Measurements from ENCODE around the gene CDON. TPM values are rescaled to one million over a fixed set of nuclear protein-coding genes. Genes with fewer than 3 reads are reported as not detected.

CDON gene
- total RNA-seq, 1 donor from 2014 or later, result 71.3 TPM

DNA sequence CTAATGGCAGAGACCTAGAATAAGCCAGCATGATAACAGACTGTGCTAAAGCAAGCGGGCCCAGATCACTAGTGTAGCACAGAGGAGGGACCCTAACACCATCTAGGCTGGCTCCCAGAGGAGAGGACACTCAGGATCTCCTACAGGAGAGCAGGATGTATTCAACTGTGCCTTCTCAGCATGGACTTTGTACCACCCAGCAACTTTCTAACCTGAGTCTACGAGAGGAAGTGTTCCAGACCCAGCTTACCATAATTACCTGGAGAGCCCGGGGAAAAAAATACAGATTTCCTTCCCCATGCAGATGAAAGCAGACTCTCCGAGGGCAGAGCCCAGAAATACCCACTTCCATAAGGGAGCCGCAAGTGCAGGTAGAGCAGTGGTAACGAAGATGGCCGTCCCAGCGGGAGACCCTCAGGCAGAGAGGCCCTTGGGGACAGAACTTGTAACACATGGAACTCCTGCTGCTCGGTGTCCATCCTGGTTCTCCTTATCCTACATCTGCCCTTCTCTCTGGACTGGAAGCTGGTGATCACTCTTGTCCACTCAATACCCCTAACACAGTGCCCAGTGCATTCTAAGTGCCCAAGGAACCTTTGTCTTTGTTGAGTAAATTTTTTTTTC lies 138.2 kb downstream of the CDON start:
- Histone ChIP-seq H3K4me1 (peaks cover 8% of the 10 kb centered on the region), H2AFZ (replicated peaks) (no peak overlapping the region), H3K9ac (no peak overlapping the region), H3K9me3 (ENCODE audit: low read depth) (no peaks in the 10 kb centered on the region), H3K36me3 (no peaks in the 10 kb centered on the region), H3K4me2 (no peak overlapping the region), H3K27me3 (no peaks in the 10 kb centered on the region), H3K79me2 (ENCODE audit: low read depth) (no peaks in the 10 kb centered on the region), H3K4me3 (no peak overlapping the region), H3K27ac (no peak overlapping the region), H4K20me1 (ENCODE audit: low read depth) (no peaks in the 10 kb centered on the region), H3F3A (ENCODE audit: low read depth) (no peaks in the 10 kb centered on the region)
- no peaks in the 10 kb centered on the region for H3K36me3 Mint-ChIP-seq
- H3K27ac Mint-ChIP-seq, result no peak overlapping the region
- TF ChIP-seq EZH2phosphoT487 (IDR thresholded peaks at IDR 0.05), result no peak
- no peak for TF ChIP-seq EZH2 (IDR thresholded peaks at IDR 0.05)
- TF ChIP-seq, protein P1, sequence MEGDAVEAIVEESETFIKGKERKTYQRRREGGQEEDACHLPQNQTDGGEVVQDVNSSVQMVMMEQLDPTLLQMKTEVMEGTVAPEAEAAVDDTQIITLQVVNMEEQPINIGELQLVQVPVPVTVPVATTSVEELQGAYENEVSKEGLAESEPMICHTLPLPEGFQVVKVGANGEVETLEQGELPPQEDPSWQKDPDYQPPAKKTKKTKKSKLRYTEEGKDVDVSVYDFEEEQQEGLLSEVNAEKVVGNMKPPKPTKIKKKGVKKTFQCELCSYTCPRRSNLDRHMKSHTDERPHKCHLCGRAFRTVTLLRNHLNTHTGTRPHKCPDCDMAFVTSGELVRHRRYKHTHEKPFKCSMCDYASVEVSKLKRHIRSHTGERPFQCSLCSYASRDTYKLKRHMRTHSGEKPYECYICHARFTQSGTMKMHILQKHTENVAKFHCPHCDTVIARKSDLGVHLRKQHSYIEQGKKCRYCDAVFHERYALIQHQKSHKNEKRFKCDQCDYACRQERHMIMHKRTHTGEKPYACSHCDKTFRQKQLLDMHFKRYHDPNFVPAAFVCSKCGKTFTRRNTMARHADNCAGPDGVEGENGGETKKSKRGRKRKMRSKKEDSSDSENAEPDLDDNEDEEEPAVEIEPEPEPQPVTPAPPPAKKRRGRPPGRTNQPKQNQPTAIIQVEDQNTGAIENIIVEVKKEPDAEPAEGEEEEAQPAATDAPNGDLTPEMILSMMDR (IDR thresholded peaks at IDR 0.05), result no peak
- peaks cover 15% of the 10 kb centered on the region for H3K4me1 Mint-ChIP-seq
- no peak for DNase-seq (ENCODE audit: low spot score)
- no peak overlapping the region for H3K4me3 Mint-ChIP-seq
- no peaks in the 10 kb centered on the region for H3K27me3 Mint-ChIP-seq (ENCODE audit: insufficient read depth, low read depth)
- H3K9me3 Mint-ChIP-seq, result no peaks in the 10 kb centered on the region

- Histone ChIP-seq H3F3A (ENCODE audit: low read depth) (no peaks in the 10 kb centered on the region), H3K4me2 (no peak overlapping the region), H3K27me3 (no peaks in the 10 kb centered on the region), H2AFZ (replicated peaks) (no peak overlapping the region), H3K4me3 (no peak overlapping the region), H3K9ac (no peak overlapping the region), H3K79me2 (ENCODE audit: low read depth) (no peaks in the 10 kb centered on the region), H3K36me3 (no peaks in the 10 kb centered on the region), H3K4me1 (peaks cover 8% of the 10 kb centered on the region), H4K20me1 (ENCODE audit: low read depth) (no peaks in the 10 kb centered on the region), H3K9me3 (ENCODE audit: low read depth) (no peaks in the 10 kb centered on the region), H3K27ac (no peak overlapping the region)
- TF ChIP-seq EZH2 (IDR thresholded peaks at IDR 0.05) (no peak), EZH2phosphoT487 (IDR thresholded peaks at IDR 0.05) (no peak)
- TF ChIP-seq, protein P1 (IDR thresholded peaks at IDR 0.05), result no peak
- Mint-ChIP-seq H3K9me3 (no peaks in the 10 kb centered on the region), H3K4me1 (peaks cover 15% of the 10 kb centered on the region), H3K27ac (no peak overlapping the region), H3K4me3 (no peak overlapping the region), H3K36me3 (no peaks in the 10 kb centered on the region), H3K27me3 (ENCODE audit: insufficient read depth, low read depth) (no peaks in the 10 kb centered on the region)
- DNase-seq (ENCODE audit: low spot score), result no peak
Measured at GRCh38 chr11:125923633-125924032, 139.0 kb downstream of the CDON start.

DNA sequence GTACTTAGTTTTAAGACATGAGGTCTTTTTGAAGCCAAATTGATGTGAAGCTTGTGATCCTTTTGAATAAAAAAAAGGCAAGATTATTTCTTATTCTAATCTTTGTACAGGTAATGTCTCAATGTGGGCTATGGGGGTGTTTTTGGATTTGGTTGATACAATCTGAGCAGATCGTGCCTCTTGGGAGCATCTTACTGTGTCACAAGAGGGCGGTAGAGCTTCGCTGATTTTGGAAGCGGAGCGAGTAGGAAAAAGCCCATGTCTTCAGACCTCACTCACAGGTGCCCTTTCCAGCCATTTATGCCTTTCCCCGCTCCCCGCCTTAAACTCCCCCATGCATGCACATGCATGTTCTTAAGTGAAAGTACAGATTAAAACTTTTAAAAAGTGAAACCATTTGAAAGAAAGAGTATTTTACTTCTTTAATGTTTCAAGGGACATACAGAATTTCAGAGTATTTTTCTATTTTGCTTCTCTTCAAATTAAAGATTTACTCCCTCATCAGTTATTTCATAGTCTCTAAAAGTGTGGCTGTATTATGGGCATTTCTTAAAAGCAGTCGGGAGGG lies 139.6 kb downstream of the CDON start:
- Histone ChIP-seq H4K20me1 (ENCODE audit: low read depth) (no peaks in the 10 kb centered on the region), H2AFZ (replicated peaks) (no peak overlapping the region), H3F3A (ENCODE audit: low read depth) (no peaks in the 10 kb centered on the region), H3K27ac (no peak overlapping the region), H3K79me2 (ENCODE audit: low read depth) (no peaks in the 10 kb centered on the region), H3K9me3 (ENCODE audit: low read depth) (no peaks in the 10 kb centered on the region), H3K36me3 (no peaks in the 10 kb centered on the region), H3K4me1 (peaks cover 8% of the 10 kb centered on the region), H3K9ac (no peak overlapping the region), H3K4me3 (no peak overlapping the region), H3K27me3 (no peaks in the 10 kb centered on the region), H3K4me2 (no peak overlapping the region)
- peak; percentile 85 for DNase-seq (ENCODE audit: low spot score)
- no peaks in the 10 kb centered on the region for H3K9me3 Mint-ChIP-seq
- no peaks in the 10 kb centered on the region for H3K27me3 Mint-ChIP-seq (ENCODE audit: insufficient read depth, low read depth)
- peaks cover 15% of the 10 kb centered on the region for H3K4me1 Mint-ChIP-seq
- H3K36me3 Mint-ChIP-seq, result no peaks in the 10 kb centered on the region
- no peak for TF ChIP-seq EZH2phosphoT487 (IDR thresholded peaks at IDR 0.05)
- TF ChIP-seq, protein P1 (IDR thresholded peaks at IDR 0.05), result peak; percentile 87
- H3K27ac Mint-ChIP-seq, result no peak overlapping the region
- H3K4me3 Mint-ChIP-seq, result no peak overlapping the region
